A549 (cell line): ENCODE measurements around the gene TMEM248. TPM values are rescaled to one million over a fixed set of nuclear protein-coding genes. Genes with fewer than 3 reads are reported as not detected.
"Not testable (repeated sequence)": the region's sequence is repeated elsewhere in the genome, so short reads cannot be mapped to it uniquely, and the experiment has no call there.

Experiments
- ATAC-seq, 2 experiments: fragments of 200-7000 bp in 1 of 2; fragments of >200 bp in 1 of 2; cut with Nextera tagmentation in 1 of 2; cut with Tn5 transposase in 1 of 2; 3 replicates each; pipeline versions ENCODE4 v1.8.0 to v1.9.1; 2018 to 2020; ENCODE audit warnings: mild to moderate bottlenecking in 1 of 2, moderate library complexity in 1 of 2
- CTCF ChIA-PET: fragments of 300-600 bp; sonication (Branson Sonifier 250); formaldehyde crosslinking; extraction: SDS; loops from one replicate; lab custom pipeline; 2021; ENCODE audit warnings: antibody characterized with exemption, inconsistent platforms; lab: Yijun Ruan, JAX
- POLR2A ChIA-PET: fragments of 350-600 bp; formaldehyde crosslinking; extraction: SDS; loops from one replicate; lab custom pipeline; 2021; ENCODE audit warnings: antibody characterized with exemption, inconsistent platforms; lab: Yijun Ruan, JAX
- DNase-seq, 2 experiments: peaks; one replicate each; pipeline versions ENCODE4 v3.0.0 to v3.0.0-alpha.2; 2011 to 2016; ENCODE audit warnings: low read depth in 1 of 2, low spot score in 1 of 2
- FAIRE-seq: peaks from 2 replicates; lab custom pipeline; 2011; peaks lifted over from hg19 to GRCh38; lab: Jason Lieb, UNC
- H3K27ac ChIP-seq, 2 experiments: fragments of >200 bp; sonication (Bioruptor Twin); formaldehyde crosslinking; 3 replicates each; pipeline ENCODE4 v1.5.1; 2016 to 2017
- H3K4me1 ChIP-seq: fragments of >200 bp; sonication (Bioruptor Twin); formaldehyde crosslinking; 3 replicates; pipeline ENCODE4 v1.6.1; 2016
- H3K4me2 ChIP-seq: fragments of >200 bp; sonication (Bioruptor Twin); formaldehyde crosslinking; 3 replicates; pipeline ENCODE4 v1.6.1; 2016
- H3K4me3 ChIP-seq: fragments of >200 bp; sonication (Bioruptor Twin); formaldehyde crosslinking; 3 replicates; pipeline ENCODE4 v1.5.1; 2016
- H3K9me3 ChIP-seq: fragments of >200 bp; sonication (Bioruptor Twin); formaldehyde crosslinking; 3 replicates; pipeline ENCODE4 v1.6.1; 2016
- BCL3 ChIP-seq: fragments of >200 bp; sonication (Bioruptor Twin); formaldehyde crosslinking; IDR thresholded peaks from 3 replicates; pipeline ENCODE4 v1.6.1; 2016
- CTCF ChIP-seq: fragments of >200 bp; sonication (Bioruptor Twin); formaldehyde crosslinking; IDR thresholded peaks from 3 replicates; pipeline ENCODE4 v1.5.1; 2016
- EHF ChIP-seq: fragments of 250-450 bp; sonication (Bioruptor Pico); IDR thresholded peaks from 2 replicates; pipeline ENCODE4 v1.5.0; 2020; ENCODE audit warnings: mild to moderate bottlenecking
- HOXA7 ChIP-seq: fragments of 250-450 bp; sonication (Bioruptor Pico); IDR thresholded peaks from 2 replicates; pipeline ENCODE4 v1.5.0; 2020; ENCODE audit warnings: mild to moderate bottlenecking, moderate library complexity
- HOXB13 ChIP-seq: fragments of 250-450 bp; sonication (Bioruptor Pico); IDR thresholded peaks from 2 replicates; pipeline ENCODE4 v1.5.0; 2020; ENCODE audit warnings: low read depth, mild to moderate bottlenecking, moderate library complexity
- JUN ChIP-seq, 2 experiments: fragments of >200 bp; sonication (Bioruptor Twin); formaldehyde crosslinking; IDR thresholded peaks; 2 replicates in 1 of 2; 3 replicates in 1 of 2; pipeline ENCODE4 v1.6.1; 2016 to 2017
- KDM1A ChIP-seq: fragments of 200-600 bp; sonication (generic); IDR thresholded peaks from 2 replicates; pipeline ENCODE4 v1.6.1; 2016; ENCODE audit warnings: low read depth, mild to moderate bottlenecking
- KDM5A ChIP-seq: fragments of 200-600 bp; sonication (generic); IDR thresholded peaks from 2 replicates; pipeline ENCODE4 v1.6.1; 2016; ENCODE audit warnings: antibody characterized with exemption, mild to moderate bottlenecking
- MAZ ChIP-seq: fragments of 150-350 bp; IDR thresholded peaks from 2 replicates; pipeline ENCODE4 v1.6.1; 2014; ENCODE audit warnings: antibody characterized with exemption, low read depth, low read length, borderline replicate concordance
- MYC ChIP-seq: IDR thresholded peaks from 2 replicates; pipeline ENCODE4 v1.6.1; 2012; ENCODE audit warnings: mild to moderate bottlenecking, inconsistent platforms, low read length, improper control_type of control experiment, borderline replicate concordance
- NPAS2 ChIP-seq: fragments of 250-450 bp; sonication (Bioruptor Pico); IDR thresholded peaks from 2 replicates; pipeline ENCODE4 v1.8.0; 2022; ENCODE audit warnings: mild to moderate bottlenecking, moderate library complexity, borderline replicate concordance
- PHF8 ChIP-seq: fragments of 200-600 bp; sonication (generic); IDR thresholded peaks from 2 replicates; pipeline ENCODE4 v1.6.1; 2016; ENCODE audit warnings: low read depth, mild to moderate bottlenecking, antibody characterized with exemption, moderate library complexity, borderline replicate concordance
- POLR2AphosphoS2 ChIP-seq: conservative IDR thresholded peaks from 2 replicates; pipeline ENCODE4 v1.6.1; 2012; ENCODE audit warnings: low read length, improper control_type of control experiment, inconsistent platforms
- ZC3H11A ChIP-seq: fragments of 450-650 bp; IDR thresholded peaks from 2 replicates; pipeline ENCODE4 v1.6.1; 2014; ENCODE audit warnings: antibody characterized with exemption, mild to moderate bottlenecking
- ZFP36 ChIP-seq: fragments of 450-650 bp; IDR thresholded peaks from 2 replicates; pipeline ENCODE4 v1.6.1; 2014; ENCODE audit warnings: borderline replicate concordance; ENCODE audit not compliant: partially characterized antibody
- ZNF302 ChIP-seq: fragments of 250-450 bp; sonication (Bioruptor Pico); IDR thresholded peaks from 2 replicates; pipeline ENCODE4 v1.9.0; 2021; ENCODE audit warnings: inconsistent platforms, mild to moderate bottlenecking, moderate library complexity
- ZSCAN20 ChIP-seq: fragments of 250-450 bp; sonication (Bioruptor Pico); IDR thresholded peaks from 2 replicates; pipeline ENCODE4 v1.8.0; 2022; ENCODE audit warnings: mild to moderate bottlenecking, moderate library complexity
- WGBS: methylation state at CpG from one replicate; pipeline ENCODE4 v1.1.6; 2017; ENCODE audit errors: missing lambda C conversion rate; 5-methylcytosine and 5-hydroxymethylcytosine counted together
- polyA plus RNA-seq, 4 experiments: library from polyadenylated mRNA; depleted of rRNA in 3 of 4; stranded (reverse); fragments of >200 nt; fragmentation: RNase III in 1 of 4; extraction: RNeasy Plus Mini Kit Qiagen cat#74134 plus additional on column Dnase treatment in 1 of 4; gene quantifications; 2 replicates in 3 of 4; 3 replicates in 1 of 4; pipeline ENCODE4 v1.2.3, GENCODE V29; 2011 to 2017
- TF ChIP-seq, protein P1 (sequence below): IDR thresholded peaks from 2 replicates; pipeline ENCODE4 v1.6.1; 2012; ENCODE audit warnings: low read depth, borderline replicate concordance
- TF ChIP-seq, protein P2 (sequence below): IDR thresholded peaks from 2 replicates; pipeline ENCODE4 v1.6.1; 2012
- TF ChIP-seq, protein P3 (sequence below): fragments of 250-450 bp; sonication (Bioruptor Pico); IDR thresholded peaks from 2 replicates; pipeline ENCODE4 v1.5.0; 2020; ENCODE audit warnings: low read depth, mild to moderate bottlenecking, moderate library complexity

TMEM248 gene
- polyA plus RNA-seq, 2 of the 4 experiments (the other 2 are of a cell fraction): 53.7 to 128 TPM

GRCh38 chr7:66886152-66886551 lies 34.9 kb upstream of the TMEM248 start:
- CTCF ChIA-PET: no interaction called here
- POLR2A ChIA-PET: no interaction called here
- 75% methylated on average over 4 of the region's 4 CpGs for WGBS

DNA sequence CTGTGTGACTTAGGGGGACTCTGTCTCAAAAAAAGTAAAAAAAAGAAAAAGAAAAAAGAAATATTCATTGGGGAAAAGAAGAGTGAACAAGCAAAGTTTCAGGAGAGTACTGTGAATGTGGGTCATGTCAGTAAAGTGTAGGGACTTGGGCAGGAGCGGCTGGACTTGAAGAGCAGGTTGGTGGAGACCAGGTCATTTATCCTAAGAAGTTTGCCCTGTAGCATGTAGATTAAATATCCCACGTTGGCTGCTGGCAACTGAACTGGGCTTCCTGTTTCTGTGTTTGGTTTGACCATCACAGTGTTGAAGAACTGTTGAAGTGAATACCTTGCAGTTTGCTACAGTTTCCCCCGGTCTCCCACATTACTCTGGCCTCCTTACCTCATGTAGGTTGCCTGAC lies 32.8 kb upstream of the TMEM248 start:
- FAIRE-seq, H3K4me1 ChIP-seq, H3K9me3 ChIP-seq, H3K4me3 ChIP-seq, ATAC-seq, H3K27ac ChIP-seq, POLR2A ChIA-PET, DNase-seq, H3K4me2 ChIP-seq, CTCF ChIA-PET: not testable (repeated sequence)
- WGBS: 68% methylated on average over 3 of the region's 3 CpGs

More at GRCh38 chr7:66886152-66886551, 34.9 kb upstream of the TMEM248 start:
- FAIRE-seq (no peak), DNase-seq (no peak), ATAC-seq (no peak)
- H3K27ac ChIP-seq: no peak overlapping the region
- no peaks in the 10 kb centered on the region for H3K9me3 ChIP-seq
- H3K4me1 ChIP-seq: no peaks in the 10 kb centered on the region
- TF ChIP-seq EHF: no peak
- no peak for TF ChIP-seq HOXA7 (CRISPR knock-in tag)
- TF ChIP-seq JUN (IDR thresholded peaks at IDR 0.05): no peak
- no peak for TF ChIP-seq NPAS2 (CRISPR knock-in tag)
- TF ChIP-seq ZFP36: no peak
- TF ChIP-seq PHF8: no peak
- TF ChIP-seq MAZ: no peak
- no peak for TF ChIP-seq ZNF302 (CRISPR knock-in tag)
- no peak for TF ChIP-seq KDM1A
- TF ChIP-seq ZC3H11A: no peak
- TF ChIP-seq CTCF: no peak
- TF ChIP-seq, protein P1, sequence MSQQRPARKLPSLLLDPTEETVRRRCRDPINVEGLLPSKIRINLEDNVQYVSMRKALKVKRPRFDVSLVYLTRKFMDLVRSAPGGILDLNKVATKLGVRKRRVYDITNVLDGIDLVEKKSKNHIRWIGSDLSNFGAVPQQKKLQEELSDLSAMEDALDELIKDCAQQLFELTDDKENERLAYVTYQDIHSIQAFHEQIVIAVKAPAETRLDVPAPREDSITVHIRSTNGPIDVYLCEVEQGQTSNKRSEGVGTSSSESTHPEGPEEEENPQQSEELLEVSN: no peak
- TF ChIP-seq, protein P2, sequence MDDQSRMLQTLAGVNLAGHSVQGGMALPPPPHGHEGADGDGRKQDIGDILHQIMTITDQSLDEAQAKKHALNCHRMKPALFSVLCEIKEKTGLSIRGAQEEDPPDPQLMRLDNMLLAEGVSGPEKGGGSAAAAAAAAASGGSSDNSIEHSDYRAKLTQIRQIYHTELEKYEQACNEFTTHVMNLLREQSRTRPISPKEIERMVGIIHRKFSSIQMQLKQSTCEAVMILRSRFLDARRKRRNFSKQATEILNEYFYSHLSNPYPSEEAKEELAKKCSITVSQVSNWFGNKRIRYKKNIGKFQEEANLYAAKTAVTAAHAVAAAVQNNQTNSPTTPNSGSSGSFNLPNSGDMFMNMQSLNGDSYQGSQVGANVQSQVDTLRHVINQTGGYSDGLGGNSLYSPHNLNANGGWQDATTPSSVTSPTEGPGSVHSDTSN: no peak
- TF ChIP-seq ZSCAN20 (CRISPR knock-in tag): no peak
- TF ChIP-seq HOXB13 (CRISPR knock-in tag): no peak
- TF ChIP-seq KDM5A: no peak
- TF ChIP-seq BCL3: no peak
- TF ChIP-seq MYC: no peak
- TF ChIP-seq POLR2AphosphoS2: no peak
- TF ChIP-seq, protein P3, sequence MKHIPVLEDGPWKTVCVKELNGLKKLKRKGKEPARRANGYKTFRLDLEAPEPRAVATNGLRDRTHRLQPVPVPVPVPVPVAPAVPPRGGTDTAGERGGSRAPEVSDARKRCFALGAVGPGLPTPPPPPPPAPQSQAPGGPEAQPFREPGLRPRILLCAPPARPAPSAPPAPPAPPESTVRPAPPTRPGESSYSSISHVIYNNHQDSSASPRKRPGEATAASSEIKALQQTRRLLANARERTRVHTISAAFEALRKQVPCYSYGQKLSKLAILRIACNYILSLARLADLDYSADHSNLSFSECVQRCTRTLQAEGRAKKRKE: no peak
- no peak overlapping the region for H3K4me3 ChIP-seq
- H3K4me2 ChIP-seq: no peak overlapping the region
